GM18517 (cell line): ENCODE results near the gene ADCY10.
"Not testable (repeated sequence)": the region's sequence is repeated elsewhere in the genome, so short reads cannot be mapped to it uniquely, and the experiment has no call there.

Source experiments
- ATAC-seq: cut with Tn5 transposase; IDR thresholded peaks from one replicate; pipeline ENCODE4 v1.9.1; 2021; ENCODE audit warnings: mild to moderate bottlenecking, moderate library complexity; ENCODE audit not compliant: unreplicated experiment

Gene ADCY10

GRCh38 chr1:167926486-167926997, 12.6 kb upstream of the ADCY10 start:
- ATAC-seq, result no peak

DNA sequence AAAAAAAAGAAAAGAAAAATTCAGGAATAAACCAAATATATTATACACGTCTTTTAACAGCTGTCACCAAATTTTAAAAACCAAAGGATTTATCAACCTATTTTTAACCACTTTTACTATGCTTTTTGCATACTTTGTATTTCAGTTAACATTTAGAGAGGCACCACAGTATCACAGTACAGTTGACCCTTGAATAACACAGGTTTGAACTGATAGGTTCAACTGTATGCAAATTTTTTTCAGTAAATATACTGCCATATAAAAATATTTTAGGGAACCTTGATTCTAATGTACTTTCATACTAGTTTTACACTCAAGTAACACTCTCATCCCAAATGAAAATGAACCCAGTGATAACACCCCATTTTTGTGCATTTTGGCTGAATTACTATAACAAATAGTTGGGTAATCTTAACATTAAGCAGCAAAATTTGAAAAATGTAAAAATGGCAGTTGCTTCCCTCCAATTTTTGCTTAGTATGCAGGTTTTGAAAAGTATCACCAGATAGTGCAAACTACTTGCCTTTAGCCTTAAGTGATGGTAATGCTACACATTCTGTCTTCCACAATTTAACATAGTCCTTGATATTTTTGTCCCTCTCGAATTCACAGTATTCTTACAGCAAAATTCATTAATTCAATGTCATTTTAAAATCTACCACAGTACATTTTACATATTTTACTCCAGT, 10.8 kb upstream of the ADCY10 start:
- ATAC-seq, result no peak

DNA sequence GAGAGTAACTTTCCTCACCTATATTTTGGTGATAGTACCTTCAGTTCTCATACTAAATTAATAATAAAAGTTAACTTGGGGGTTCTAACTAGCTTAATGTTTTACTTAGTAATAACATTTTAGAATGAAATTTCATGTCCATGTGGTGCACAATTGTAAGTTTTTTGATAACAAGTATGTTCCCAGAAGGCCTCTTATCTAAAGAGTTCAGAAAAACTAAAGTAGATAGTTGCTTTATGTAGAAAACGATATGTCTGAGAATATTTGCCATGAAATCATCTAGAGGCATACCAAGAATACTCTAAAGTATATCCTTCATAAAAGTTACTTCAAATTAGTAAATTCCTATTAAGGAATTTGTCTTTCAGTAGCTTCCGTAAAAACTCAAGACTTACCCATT, 10.2 kb upstream of the ADCY10 start:
- no peak for ATAC-seq

DNA sequence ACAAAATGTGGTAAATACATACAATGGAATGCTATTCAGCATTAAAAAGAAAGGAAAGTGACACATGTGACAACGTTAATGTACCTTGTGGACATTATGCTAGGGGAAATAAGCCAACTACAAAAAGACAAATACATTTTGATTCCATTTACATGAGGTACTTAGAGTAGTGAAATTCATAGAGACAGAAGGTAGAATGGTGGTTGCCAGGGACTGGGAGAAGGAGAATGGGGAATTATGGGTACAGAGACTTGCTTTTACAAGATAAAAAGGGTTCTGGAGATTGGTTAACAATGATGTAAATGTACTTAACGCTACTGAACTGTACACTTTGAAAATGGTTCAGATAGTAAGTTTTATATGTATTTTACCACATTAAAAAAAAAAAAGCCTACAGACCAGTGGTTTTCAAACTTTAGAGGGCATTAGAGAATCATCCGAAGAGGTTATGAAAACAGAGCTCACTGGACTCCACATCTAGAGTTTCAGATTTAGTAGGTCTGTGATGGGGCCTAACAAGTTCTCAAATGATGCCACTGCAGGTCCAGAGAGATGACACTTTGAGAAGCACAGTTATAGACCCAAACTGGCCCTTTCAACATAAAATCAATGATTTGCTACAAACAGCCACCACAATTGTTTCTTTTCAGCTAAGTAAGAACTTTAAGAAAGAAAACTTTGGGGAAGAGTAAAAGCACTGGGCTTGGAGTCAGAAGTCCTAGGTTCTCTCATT, 9.6 kb upstream of the ADCY10 start:
- no peak for ATAC-seq

DNA sequence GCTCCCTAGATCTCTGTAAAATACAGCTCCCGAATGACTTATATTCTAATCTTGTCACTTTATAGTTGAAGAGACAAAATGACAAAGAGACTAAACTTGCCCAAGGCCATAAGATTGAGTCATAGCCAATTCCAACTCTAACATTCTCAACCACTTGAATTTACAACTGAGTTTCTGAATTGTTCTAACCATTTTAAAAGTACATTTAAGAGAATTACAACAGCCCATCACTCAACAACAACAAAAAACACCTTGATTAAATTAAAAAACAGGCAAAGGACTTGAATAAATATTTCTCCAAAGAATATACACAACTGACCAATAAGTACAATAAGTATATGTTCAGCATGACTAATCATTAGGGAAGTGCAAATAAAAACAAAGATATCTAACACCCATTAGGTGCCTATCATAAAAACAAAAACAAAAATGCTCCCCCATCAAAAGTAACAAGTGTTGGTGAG, 8.7 kb upstream of the ADCY10 start:
- no peak for ATAC-seq

DNA sequence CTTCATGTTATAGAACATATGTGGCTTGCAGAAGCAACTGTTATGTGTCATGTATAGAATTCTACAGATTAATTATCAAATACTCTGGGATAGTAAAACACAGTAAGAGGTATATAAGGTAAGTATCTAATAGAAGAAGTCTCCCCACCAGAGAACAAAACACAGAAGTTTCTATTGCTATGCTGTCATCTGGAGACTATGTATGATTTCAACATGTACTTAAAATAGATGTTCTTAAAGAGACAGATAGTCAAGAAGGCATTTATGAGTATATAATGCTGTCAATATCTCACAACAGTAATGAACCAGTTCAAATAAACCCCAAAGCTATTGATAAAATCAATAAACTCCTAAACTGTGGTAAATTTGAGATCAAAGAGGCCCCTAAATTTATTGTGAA, 8.1 kb upstream of the ADCY10 start:
- ATAC-seq, result no peak

GRCh38 chr1:167916766-167917511, 3.0 kb upstream of the ADCY10 start:
- no peak for ATAC-seq

DNA sequence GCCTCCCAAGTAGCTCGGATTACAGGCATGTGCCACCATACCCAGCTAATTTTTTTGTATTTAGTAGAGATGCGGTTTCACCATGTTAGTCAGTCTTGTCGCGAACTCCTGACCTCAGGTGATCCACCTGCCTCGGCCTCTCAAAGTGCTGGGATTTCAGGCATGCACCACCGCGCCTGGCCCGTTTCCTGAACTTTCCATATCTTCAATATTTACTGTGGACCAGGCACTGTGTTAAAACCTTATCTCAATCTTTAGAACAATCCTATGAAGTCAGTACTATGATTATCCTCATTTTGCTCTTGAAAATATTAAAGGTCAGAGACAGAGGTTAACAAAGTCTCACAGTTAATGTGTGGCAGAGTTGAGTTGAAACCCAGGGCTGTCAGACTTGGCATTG, 1.6 kb upstream of the ADCY10 start:
- no peak for ATAC-seq

- ATAC-seq, result no peak
Measured at GRCh38 chr1:167912294-167912693, 1.6 kb downstream of the ADCY10 start.

GRCh38 chr1:167911413-167911812, 2.5 kb downstream of the ADCY10 start:
- ATAC-seq, result no peak

DNA sequence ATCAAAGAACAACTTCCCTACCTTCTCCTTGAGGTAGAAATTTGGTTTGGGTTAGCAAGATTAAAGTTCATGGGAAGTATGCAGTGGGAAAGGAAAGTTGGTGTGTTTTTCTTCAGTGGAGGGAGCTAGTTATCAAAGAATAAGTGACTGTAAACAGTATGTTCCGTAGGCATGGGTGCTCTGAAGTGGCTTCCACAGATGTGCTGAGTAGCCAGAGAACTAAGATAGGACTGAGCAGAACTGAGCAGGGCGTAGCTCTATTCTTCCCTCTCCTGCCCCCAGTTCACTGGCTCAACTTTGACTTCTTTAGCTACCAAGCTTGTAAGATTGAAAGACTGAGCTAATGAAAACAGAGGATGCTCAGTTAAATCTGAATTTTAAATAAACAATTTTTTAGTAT, 3.4 kb downstream of the ADCY10 start:
- no peak for ATAC-seq

DNA sequence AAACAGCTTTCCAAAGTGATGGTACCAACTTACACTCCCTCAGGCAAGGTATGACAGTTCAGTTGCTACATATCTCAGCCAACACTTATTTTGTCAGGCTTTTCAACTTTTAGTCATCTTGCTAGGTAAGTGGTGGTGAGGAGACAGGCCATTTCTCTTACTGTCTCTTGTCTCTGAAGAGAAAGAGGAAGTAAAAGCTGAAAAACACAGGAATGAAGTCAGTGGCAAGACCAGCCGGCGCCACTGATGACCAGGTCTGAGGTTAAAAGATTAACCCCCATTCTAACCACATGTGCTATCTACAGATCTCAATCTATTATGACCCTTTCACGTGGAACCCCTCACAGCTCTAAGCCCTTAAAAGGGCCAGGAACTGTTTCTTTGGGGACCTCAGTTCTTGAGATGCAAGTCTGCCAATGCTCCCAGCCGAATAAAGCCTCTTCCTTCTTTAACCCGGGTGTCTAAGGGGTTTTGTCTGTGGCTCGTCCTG, 4.2 kb downstream of the ADCY10 start:
- no peak for ATAC-seq

- no peak for ATAC-seq
Measured at GRCh38 chr1:167905671-167906070, 8.3 kb downstream of the ADCY10 start.

- no peak for ATAC-seq
Measured at GRCh38 chr1:167905182-167905581, 8.8 kb downstream of the ADCY10 start.

GRCh38 chr1:167904652-167905130, 9.2 kb downstream of the ADCY10 start:
- no peak for ATAC-seq

DNA sequence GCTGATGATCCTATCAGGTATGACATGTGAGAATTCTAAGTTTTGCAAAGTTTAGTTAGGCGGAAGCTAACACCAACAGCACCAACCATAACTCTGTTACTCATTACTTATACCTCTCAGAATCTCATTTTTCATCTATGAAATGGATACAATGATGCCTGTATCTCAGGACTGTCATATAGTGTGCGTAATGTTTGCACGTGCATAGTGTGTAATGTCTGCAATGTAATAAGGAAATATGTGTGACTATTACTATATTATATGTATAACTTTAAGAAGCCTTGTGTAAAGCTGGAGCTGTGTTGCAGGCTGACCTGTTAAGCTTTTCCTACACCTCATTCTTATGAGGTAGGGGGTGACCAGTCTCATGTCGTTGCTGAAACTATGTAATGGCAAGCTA, 13.0 kb downstream of the ADCY10 start:
- no peak for ATAC-seq

- peak; percentile 86 for ATAC-seq
Measured at GRCh38 chr1:167899253-167899681, 14.7 kb downstream of the ADCY10 start.

DNA sequence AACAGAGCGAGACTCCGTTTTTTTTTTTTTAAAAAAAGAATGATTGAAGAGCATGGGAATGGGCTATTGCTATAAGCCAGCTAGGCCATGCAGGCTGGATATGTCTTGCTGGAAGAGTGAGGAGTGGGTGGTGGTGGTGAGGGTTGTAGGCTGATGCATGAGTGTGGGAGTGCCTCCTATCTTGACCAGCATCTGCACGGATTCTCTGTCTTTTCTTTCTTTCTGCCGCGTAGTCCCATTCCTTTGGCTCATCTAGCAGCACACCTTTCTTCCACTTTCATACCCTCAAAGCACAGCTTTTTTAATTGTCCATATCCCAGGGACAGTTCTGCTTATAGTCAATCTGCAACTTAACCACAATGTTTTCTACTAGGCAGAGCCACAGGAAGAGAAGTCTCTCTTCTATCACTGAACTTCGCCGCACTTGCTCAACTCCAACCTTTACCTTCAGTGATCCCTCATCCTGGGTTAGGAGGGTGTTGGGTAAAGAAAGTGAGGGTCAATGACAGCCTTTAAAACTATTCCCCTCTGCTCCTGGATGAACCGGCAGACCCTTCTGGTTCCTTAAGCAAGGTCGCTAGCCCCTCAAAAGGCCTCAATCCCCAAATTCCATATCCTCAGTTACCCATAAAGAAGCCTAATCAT, 15.2 kb downstream of the ADCY10 start:
- ATAC-seq, result no peak

- ATAC-seq, result no peak
Measured at GRCh38 chr1:167893798-167894197, 20.1 kb downstream of the ADCY10 start.

- no peak for ATAC-seq
Measured at GRCh38 chr1:167890400-167890799, 23.5 kb downstream of the ADCY10 start.

- ATAC-seq, result not testable (repeated sequence)
Measured at GRCh38 chr1:167887187-167887586, 26.7 kb downstream of the ADCY10 start.
